ENCODE data around the gene NLRP3.
A peak's percentile ranks its signal among the peaks of the same experiment; 100 is the strongest.
"Not testable (repeated sequence)": the region's sequence is repeated elsewhere in the genome, so short reads cannot be mapped to it uniquely, and the experiment has no call there.

NLRP3 gene

GRCh38 chr1:247440001-247440620 is 24.1 kb downstream of the NLRP3 start:
- no peak for DNase-seq

DNA sequence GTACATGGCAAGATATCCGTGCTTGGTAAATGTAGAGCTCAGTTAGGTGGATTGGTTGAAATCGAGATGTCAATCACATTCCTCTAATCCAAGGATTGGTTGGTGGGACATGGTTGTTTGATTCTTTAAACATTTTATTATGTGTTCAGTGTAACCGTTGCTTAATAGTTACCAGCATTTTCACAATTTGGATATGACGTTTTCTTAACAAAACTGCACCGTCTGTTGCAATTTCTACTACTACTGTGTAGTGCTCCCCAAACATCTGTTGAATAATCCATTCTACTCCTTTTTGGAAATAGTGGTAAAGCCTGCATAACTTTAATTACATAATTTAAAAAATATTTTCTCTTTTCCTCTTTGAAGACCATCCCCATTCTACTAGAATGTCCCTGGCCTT is 25.6 kb downstream of the NLRP3 start:
- DNase-seq: no peak

- no peak for DNase-seq
Observed at GRCh38 chr1:247442164-247442563, 26.2 kb downstream of the NLRP3 start.

- no peak for DNase-seq
Observed at GRCh38 chr1:247443641-247444040, 27.7 kb downstream of the NLRP3 start.

DNA sequence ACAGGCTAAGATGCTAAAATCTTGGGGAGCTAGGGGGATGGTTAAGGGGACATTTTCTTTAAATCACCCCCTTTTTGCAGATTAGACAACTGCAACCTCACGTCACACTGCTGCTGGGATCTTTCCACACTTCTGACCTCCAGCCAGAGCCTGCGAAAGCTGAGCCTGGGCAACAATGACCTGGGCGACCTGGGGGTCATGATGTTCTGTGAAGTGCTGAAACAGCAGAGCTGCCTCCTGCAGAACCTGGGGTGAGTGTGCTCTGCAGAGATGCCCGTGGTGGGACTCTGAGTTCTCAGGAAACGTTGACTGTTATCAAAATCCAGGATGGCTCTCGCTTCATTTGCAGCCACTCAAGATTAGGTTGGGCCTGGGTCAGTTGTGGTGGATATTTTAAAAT is 28.6 kb downstream of the NLRP3 start:
- DNase-seq: no peak

GRCh38 chr1:247445526-247446356 is 29.8 kb downstream of the NLRP3 start:
- DNase-seq: no peak

DNA sequence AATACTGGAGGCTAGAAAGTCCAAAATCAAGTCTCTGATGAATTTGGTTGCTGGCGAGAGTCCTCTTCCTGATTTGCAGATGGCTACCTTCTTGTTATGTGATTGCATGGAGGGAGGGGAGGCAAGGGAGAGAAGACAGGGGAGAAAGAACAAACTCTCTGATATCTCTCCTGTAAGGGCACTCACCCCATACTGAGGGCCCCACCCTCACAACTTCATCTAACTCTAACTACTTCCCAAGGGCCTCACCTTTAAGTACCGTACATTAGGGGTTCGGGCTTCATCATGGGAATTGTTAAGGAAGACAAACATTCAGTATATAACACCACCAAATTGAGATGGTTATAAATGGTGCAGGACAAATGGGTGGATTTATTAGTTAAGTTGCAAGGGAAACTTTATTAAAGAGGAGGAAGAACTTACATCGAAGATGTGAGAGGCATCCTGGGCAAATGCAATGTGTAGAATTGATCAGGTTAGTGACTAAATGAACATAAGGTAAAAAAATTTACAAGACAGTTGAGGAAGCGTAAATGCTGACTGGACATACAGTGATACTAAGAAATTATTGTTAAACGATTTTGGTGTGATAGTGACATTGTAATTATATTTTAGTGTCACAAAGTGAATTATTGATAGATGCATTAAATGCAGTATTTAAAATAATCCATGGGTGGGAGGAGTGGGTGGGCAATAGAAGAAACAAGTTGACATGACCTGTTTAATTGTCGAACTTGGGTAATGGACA is 31.4 kb downstream of the NLRP3 start:
- no peak for DNase-seq

DNA sequence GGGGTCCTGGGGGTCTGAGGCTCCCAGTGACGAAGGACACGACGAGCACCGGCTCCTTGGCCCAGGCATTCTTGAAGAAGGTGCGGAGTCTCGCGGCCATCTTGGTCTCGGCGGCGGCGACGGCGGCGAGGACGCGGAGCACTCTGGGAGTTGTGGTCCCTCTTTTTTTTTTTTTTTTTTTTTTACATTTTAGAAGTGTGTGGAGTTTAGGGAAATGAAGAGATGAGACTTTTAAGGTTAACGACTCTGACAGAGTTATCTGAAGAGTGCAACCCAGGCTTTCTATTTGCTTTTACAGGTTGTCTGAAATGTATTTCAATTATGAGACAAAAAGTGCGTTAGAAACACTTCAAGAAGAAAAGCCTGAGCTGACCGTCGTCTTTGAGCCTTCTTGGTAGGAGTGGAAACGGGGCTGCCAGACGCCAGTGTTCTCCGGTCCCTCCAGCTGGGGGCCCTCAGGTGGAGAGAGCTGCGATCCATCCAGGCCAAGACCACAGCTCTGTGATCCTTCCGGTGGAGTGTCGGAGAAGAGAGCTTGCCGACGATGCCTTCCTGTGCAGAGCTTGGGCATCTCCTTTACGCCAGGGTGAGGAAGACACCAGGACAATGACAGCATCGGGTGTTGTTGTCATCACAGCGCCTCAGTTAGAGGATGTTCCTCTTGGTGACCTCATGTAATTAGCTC is 32.3 kb downstream of the NLRP3 start:
- DNase-seq: peak; percentile 59

DNA sequence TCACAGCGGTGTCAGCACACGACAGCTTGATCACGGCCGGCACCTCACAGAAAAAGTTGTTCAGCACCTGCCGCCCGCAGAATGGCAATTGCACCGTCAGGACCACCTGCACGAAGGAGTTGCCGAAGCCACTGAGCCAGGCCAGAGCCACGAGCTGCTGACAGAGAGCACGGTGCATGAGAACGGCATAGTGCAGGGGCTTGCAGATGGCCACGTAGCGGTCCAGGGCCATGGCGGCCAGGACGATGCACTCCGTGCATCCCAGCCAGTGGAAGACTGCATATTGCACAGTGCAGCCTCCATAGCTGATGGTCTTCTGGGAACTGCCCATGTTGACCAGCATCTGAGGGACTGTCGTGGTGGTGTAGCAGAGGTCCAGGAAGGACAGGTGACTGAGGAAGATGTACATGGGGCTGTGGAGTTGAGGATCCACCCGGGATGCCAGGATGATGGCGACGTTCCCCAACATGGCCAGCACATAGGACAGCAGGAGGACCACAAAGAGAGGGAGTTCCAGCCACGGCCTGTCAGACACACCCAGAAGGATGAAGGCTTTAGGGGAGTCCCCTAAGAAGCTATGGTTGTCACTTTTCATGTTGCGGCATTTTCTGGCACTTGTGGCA is 35.5 kb downstream of the NLRP3 start:
- DNase-seq: no peak

- no peak for DNase-seq
Observed at GRCh38 chr1:247452447-247453039, 36.6 kb downstream of the NLRP3 start.

- DNase-seq: no peak
Observed at GRCh38 chr1:247453245-247453644, 37.3 kb downstream of the NLRP3 start.

DNA sequence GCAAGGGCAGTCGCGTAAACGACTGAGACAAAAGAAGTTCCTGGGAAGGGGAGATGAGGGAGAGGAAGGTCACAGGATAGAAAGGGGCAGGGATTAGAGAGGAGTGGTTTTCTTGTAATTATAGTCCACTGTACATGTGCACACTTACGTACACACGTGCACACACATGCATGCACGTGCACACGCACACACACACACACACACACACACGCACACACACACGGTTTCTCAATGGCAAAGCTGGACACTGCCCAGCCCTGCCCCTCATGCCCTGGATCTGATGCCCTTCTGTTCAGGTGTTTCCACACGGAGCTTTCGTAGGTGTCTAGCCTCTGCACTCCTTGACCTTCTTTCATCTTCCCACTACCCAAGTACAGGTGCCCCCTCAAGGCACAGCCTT is 38.0 kb downstream of the NLRP3 start:
- no peak for DNase-seq

- no peak for DNase-seq
Observed at GRCh38 chr1:247456021-247456420, 40.0 kb downstream of the NLRP3 start.

DNA sequence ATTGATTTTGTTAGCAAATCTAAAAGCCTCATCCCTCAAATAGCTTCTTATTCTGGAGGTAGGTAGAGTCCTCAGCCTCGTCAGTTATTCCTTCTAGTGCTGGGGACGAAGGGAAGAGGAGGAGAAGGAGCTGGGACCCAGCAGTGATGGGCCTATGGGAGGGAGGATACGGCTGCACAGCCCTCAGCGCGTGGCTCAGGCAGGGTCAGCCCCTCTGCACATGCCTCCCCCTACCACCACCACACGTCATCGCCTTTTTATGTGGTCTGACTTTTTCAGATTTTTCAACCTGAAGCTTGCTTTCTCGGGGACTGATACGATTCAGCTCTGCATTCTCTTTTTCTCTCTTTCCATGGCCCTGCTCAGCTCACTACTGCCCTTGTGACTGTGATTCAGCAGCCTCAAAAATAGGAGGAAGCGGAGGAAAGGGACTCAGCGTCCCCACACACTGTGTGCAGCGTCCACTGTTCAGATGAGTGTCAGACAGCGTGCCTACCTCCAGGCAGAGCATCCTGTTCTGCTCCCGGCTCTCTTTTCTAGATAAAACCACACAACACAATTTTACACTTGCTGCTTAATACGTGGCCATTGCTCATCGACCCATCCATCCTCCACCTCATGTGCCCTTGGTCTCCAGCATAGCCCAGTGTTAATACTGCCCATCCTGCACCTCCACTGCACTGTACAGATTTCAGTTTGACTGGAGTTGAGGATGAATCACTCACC is 41.1 kb downstream of the NLRP3 start:
- DNase-seq: no peak

DNA sequence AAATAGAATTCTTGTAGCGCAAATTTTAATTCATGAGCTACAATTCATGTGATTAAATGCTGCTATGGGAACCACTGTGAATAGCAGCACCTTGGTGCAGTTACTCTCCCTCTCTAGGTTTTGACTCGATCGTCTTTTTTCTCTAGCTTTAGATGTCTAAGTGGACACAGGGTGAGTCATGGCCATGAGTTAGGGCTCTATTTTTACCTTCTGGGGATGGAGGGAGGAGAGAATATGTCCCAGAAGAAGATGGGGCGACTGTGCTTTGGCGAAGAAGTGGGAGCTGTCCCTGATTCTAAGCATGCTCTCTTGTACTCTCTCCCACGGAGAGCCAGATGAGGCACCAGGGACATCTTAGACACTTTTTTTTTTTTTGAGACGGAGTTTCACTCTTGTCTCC is 43.5 kb downstream of the NLRP3 start:
- no peak for DNase-seq

GRCh38 chr1:247465796-247466195 is 49.8 kb downstream of the NLRP3 start:
- DNase-seq: no peak

DNA sequence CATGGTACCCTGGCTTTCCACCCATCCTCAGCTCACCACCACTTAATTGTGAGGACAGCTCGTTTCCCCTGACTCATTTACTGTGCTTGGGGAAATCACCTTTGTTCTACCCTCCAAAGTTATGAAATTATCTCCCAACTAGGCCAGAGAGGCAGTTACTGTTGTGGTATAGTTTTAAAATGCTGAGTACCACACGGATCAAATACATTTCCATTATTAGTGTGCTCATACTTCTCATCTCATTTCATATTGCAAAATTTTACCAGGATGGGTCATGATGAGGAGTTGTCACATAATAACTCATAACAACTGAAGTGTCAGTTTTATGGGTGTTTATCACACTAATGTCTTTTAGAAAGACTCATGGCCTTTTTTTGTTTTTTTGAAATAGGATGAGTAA is 51.2 kb downstream of the NLRP3 start:
- DNase-seq: no peak

GRCh38 chr1:247468481-247469140 is 52.6 kb downstream of the NLRP3 start:
- DNase-seq: no peak

GRCh38 chr1:247469141-247469535 is 53.2 kb downstream of the NLRP3 start:
- DNase-seq: no peak

DNA sequence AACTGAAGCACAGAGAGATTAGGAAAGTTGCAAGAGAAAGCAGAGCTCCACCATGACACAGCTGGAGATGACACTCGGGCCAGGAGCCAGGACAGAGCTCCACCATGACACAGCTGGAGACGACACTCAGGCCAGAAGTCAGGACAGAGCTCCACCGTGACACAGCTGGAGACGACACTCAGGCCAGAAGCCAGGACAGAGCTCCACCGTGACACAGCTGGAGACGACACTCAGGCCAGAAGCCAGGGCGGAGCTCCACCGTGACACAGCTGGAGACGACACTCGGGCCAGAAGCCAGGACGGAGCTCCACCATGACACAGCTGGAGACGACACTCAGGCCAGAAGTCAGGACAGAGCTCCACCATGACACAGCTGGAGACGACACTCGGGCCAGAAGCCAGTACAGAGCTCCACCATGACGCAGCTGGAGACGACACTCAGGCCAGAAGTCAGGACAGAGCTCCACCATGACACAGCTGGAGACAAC is 55.0 kb downstream of the NLRP3 start:
- DNase-seq: not testable (repeated sequence)
